SKM-1 (cell line): Measurements from ENCODE around the gene DDT.
"Not testable (repeated sequence)": the region's sequence is repeated elsewhere in the genome, so short reads cannot be mapped to it uniquely, and the experiment has no call there.

ENCODE experiments used
- DNase-seq: peaks from one replicate; lab custom pipeline; 2025; ENCODE audit not compliant: unreplicated experiment; lab: John Stamatoyannopoulos, UW

Gene DDT

GRCh38 chr22:23974345-23974744 lies at the start of gene DDT:
TSS of gene DDT (minus strand) at chr22:23974441. CDS start at chr22:23974414, 27 bp downstream.
- not testable (repeated sequence) for DNase-seq

GRCh38 chr22:24023204-24023789 lies 49.1 kb upstream of the DDT start:
- no peak for DNase-seq

GRCh38 chr22:24021304-24021703 lies 47.1 kb upstream of the DDT start:
- DNase-seq, result no peak

GRCh38 chr22:24016156-24016555 lies 41.9 kb upstream of the DDT start:
- DNase-seq, result no peak

GRCh38 chr22:24011735-24012068 lies 37.5 kb upstream of the DDT start:
- no peak for DNase-seq

- no peak for DNase-seq
Measured at GRCh38 chr22:24010018-24010391, 35.8 kb upstream of the DDT start.

- no peak for DNase-seq
Measured at GRCh38 chr22:24009227-24010017, 35.2 kb upstream of the DDT start.

- DNase-seq, result no peak
Measured at GRCh38 chr22:24008381-24009226, 34.4 kb upstream of the DDT start.

- no peak for DNase-seq
Measured at GRCh38 chr22:24008022-24008283, 33.7 kb upstream of the DDT start.

GRCh38 chr22:24007253-24008021 lies 33.2 kb upstream of the DDT start:
- no peak for DNase-seq

- DNase-seq, result no peak
Measured at GRCh38 chr22:24006914-24007214, 32.6 kb upstream of the DDT start.

- DNase-seq, result no peak
Measured at GRCh38 chr22:24006207-24006913, 32.1 kb upstream of the DDT start.

GRCh38 chr22:24005201-24005600 lies 31.0 kb upstream of the DDT start, which contains the start of gene GSTT4:
TSS of gene GSTT4 (minus strand) at chr22:24005453. CDS start at chr22:24005356, 97 bp downstream.
- DNase-seq, result no peak

GRCh38 chr22:24003887-24004286 lies 29.6 kb upstream of the DDT start:
- DNase-seq, result no peak

- DNase-seq, result no peak
Measured at GRCh38 chr22:24002851-24003250, 28.6 kb upstream of the DDT start.

GRCh38 chr22:24002272-24002671 lies 28.0 kb upstream of the DDT start:
- DNase-seq, result no peak

GRCh38 chr22:24001314-24001713 lies 27.1 kb upstream of the DDT start:
- no peak for DNase-seq

- not testable (repeated sequence) for DNase-seq
Measured at GRCh38 chr22:23999779-24000178, 25.5 kb upstream of the DDT start.

GRCh38 chr22:23997092-23997491 lies 22.9 kb upstream of the DDT start:
- no peak for DNase-seq

GRCh38 chr22:23993581-23994177 lies 19.4 kb upstream of the DDT start:
- DNase-seq, result not testable (repeated sequence)
